ENCODE results near the gene LHX3.

The LHX3 gene

GRCh38 chr9:136204838-136205706 is at the start of gene LHX3:
LHX3 (minus strand) TSS chr9:136205128; CDS start chr9:136205012, 116 bp downstream.
- no peak for DNase-seq

GRCh38 chr9:136253246-136254130 is 48.6 kb upstream of the LHX3 start:
- no peak for DNase-seq

- no peak for DNase-seq
Measured at GRCh38 chr9:136252846-136253245, 47.9 kb upstream of the LHX3 start.

GRCh38 chr9:136252281-136252680 is 47.4 kb upstream of the LHX3 start:
- no peak for DNase-seq

GRCh38 chr9:136251264-136252115 is 46.6 kb upstream of the LHX3 start:
- DNase-seq = no peak

GRCh38 chr9:136250676-136251075 is 45.7 kb upstream of the LHX3 start:
- DNase-seq = no peak

GRCh38 chr9:136249877-136250559 is 45.1 kb upstream of the LHX3 start:
- DNase-seq = no peak

- DNase-seq = no peak
Measured at GRCh38 chr9:136248951-136249876, 44.3 kb upstream of the LHX3 start.

- DNase-seq = no peak
Measured at GRCh38 chr9:136247947-136248637, 43.2 kb upstream of the LHX3 start.

- DNase-seq = no peak
Measured at GRCh38 chr9:136247551-136247916, 42.6 kb upstream of the LHX3 start.

- DNase-seq = no peak
Measured at GRCh38 chr9:136246849-136247550, 42.1 kb upstream of the LHX3 start.

GRCh38 chr9:136245219-136246150 is 40.6 kb upstream of the LHX3 start, which contains the start of gene QSOX2:
QSOX2 (minus strand) TSS chr9:136245812; CDS start chr9:136245803, 9 bp downstream.
- no peak for DNase-seq

- DNase-seq = no peak
Measured at GRCh38 chr9:136244969-136245218, 40.0 kb upstream of the LHX3 start.

GRCh38 chr9:136244122-136244968 is 39.4 kb upstream of the LHX3 start:
- no peak for DNase-seq

- DNase-seq = no peak
Measured at GRCh38 chr9:136243631-136244030, 38.7 kb upstream of the LHX3 start.

GRCh38 chr9:136242918-136243525 is 38.1 kb upstream of the LHX3 start:
- no peak for DNase-seq

GRCh38 chr9:136242248-136242647 is 37.3 kb upstream of the LHX3 start:
- DNase-seq = no peak

Data from NCI-H1436 treated with DMSO at 0.1 percent for 48 hours (cell line).